SHP77 treated with DMSO at 0.1 percent for 48 hours (cell line): Measurements from ENCODE around the gene MTA2.
"Not testable (repeated sequence)": the region's sequence is repeated elsewhere in the genome, so short reads cannot be mapped to it uniquely, and the experiment has no call there.

Source experiments
- DNase-seq: peaks from one replicate; lab custom pipeline; 2025; lab: John Stamatoyannopoulos, UW

MTA2 gene

DNA sequence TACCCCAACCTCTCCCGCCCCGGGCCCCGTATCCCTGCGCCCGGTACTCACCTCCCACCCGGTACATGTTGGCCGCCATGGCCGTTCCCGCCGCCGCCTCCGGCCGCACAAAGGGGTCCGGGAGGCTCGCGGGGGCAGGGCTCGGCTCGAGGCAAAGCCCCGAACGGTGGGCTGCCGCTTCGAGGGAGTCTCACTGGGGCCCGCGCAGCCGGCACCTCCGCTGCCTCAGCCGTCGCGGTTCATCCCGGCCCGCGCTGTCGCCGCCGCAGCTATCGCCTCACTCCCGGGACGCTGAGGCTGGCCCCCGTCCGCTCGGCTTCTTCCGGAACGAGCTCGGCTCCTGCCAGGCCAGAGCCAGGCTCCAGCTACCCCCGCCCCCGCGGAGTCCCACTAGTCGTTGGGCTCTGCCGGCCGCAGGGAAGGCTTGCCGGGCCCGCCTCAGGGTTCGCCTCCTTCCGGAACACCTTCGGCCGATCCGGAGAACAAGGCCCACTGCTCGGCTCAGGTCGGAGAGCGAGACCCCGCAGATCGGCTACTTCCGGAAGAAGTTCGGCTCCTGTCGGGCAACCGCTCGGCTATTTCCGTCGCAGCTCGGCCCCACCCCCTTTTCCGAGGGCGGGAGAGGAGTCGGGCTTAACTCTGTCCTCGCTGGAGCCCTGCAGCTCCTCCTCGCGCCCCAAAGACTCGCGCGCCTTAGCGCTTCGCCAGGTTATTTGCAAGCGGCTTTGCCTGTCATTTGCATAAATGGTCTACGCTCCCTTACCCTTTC lies at the start of gene MTA2:
Gene MTA2, minus strand, starts transcription at position 494 of the 769 bp plus-strand sequence. Its CDS starts 415 bp downstream, at position 79.
- peak; percentile 91 for DNase-seq

DNA sequence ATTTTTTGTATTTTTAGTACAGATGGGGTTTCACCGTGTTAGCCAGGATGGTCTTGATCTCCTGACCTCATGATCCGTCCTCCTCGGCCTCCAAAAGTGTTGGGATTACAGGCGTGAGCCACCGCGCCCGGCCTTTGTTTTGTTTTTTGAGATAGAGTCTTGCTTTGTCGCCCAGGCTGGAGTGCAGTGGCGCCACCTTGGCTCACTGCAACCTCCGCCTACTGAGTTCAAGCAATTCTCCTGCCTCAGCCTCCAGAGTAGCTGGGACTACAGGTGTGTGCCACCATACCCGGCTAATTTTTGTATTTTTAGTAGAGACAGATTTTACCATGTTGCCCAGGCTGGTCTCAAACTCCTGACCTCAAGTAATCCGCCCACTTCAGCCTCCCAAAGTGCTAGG lies 48.6 kb upstream of the MTA2 start:
- DNase-seq: not testable (repeated sequence)

DNA sequence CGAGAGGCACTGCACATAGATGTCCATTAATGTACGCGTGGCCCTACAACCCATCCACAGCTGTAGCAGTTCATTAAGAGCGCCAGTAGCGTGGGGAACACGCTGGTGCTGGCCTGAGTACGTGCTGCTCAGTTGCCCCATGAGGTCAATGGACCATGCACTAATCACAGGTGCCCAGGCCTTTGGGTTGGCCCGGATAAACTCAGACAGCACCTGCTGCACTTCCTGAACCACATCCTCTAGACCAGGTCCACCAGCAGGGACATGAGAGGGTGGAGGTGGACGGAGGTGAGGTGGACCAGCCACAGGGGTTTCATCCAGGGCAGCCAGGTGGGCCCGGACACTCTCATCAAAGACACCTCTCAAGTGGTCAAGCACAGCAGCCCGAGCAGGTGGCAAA lies 47.8 kb upstream of the MTA2 start:
- no peak for DNase-seq

DNA sequence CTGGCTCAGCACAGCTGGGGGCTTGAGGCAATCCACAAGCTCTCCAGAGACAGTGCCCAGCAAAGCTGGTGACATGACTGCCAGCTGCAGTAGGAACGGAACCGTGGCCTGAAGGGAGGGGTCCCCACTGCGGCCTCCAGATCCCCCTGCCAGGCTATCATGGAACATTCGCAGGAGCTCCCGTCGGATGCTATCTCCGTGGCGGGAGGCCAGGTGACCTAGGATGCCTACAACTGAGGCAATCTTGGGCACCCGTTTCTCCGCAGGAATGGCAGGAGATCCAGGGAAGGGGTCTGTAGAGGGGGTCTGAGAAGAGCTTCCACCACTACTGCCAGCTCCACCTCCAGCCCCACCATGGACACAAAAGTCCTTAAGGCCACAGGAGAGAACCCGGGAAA lies 47.3 kb upstream of the MTA2 start:
- no peak for DNase-seq

DNA sequence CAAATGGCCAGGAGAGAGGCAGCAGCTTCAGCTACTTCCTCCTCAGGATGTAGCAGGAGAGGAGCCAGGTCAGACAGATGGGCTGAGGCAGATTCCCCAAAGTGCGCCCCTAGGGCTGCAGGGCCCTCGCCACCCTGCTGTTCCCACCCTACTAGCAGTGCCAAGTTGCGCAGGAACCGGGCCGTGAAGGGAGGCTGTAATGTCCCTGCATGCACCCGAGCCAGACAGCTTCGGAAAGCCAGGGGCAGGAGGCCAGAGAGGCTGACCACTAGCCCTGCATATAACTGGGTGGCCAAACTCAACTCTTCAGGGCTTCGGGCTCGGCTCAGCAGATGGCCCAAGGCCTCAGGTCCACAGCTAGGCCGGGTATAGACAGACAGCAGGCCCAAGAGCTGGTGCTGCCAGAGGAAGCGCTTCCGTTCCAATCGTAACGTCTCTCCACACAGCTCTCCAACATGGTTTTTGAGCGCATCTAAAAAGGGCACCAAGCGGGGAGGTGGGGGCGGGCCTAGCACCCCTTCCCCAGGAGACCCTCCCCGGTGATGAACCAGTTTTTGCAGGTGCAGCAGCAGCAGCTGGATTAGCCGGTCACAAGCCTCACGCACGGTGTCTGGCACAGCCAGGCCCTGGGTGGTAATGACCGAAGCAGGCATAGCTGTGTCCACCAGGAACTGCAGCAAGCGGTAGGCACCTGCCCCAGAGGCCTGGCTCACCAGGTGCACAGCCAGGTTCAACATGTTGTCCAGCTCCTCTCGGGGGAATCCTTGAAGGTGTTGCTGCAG lies 46.7 kb upstream of the MTA2 start:
- DNase-seq: no peak

DNA sequence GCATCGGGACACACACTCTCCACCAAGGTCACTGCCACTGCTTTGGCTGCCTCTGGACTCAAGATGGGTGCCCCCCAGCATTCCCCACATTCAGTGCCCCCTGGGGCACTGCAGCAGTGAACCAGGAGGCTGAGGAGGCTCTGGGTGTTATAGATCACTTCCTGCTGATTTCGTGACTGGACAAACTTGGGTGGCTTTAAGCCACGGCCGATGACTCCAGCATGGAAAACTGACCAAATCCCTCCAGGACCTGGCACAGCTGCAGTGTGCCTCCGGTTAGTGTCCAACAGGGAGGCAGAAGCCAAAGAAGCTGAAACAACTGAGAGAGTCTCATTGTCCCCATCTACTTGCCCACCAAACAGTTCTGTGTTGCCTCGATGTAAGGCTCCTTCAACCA lies 45.9 kb upstream of the MTA2 start:
- DNase-seq: no peak

DNA sequence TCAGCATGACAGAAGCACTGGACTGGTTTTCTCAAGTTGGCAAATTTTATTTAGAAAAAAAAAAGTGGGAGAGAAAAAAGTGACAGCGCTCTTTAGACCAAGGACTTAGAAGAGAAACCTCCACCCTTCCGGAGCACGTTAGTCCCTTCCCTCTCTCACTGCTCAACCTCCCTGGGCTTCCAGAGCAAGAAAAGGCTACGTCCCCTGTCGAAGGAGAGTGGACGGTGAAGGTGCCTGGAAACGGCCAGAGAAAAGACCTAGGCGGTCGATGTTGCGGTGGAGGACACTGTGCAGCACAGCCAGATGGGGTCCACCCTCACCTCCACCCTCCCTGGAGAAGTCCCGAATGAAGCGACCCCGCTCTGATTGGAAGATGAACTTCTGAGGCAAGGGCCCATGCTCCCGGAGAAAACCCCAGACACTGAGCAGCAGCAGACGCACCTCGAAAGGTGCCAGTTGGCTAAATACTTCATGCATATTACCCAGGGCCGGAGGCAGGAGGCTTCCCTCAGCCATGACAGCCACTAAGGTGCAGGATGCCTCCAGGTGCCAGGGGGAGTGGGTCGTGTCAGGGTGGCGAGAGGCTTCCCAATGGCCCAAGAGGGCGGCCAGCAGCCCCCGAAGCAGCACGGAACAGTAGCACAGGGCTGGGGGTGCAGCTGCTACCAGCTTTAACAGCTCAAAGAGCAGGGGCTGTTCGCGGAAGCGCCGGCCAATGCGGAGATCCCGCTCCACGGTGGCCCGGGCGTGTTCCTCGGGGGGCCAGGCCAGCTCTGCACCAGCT lies 45.4 kb upstream of the MTA2 start:
- no peak for DNase-seq

DNA sequence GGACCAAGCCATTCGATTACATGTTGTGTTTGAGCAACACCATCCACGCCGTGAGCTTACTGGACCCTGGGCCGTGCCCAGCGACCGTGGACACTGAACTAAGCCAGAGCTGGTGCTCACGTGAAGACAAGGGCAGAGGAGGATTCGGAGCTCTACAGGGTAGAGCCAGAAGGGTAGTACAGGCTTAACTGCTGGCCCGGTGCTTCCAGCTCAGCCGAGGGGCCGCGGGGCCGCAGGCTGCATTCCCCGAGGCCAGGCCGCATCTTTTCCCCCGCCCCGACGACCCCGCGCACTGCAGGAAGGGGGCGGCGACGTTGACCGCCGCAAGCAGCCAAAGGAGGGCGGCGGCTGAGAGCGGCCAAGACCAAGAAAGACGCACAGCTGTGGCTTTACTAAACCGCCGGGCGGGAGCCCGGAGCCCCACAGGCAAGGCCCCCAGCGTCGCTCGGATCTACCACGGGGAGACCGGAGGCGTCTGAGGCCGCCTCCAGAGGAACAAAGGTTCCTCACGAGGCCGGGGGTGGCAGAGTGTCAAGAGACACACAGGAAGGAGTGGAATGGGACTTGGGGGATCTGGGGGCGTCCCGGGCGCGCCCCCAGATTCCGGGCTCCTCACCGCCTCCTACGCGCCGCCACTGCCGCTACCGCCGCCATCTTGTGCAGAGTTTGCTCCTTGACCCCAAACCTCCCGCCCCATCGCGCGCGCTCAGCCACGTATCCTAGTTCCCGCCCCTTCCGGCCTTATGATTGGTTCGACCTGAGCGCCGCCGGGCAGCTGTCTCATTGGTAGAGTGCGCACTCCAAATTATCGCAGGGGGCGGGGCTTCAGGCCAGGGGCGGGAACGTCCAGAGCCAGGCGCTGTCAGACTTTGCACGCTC lies 44.5 kb upstream of the MTA2 start, which contains the start of gene GANAB:
Gene GANAB, minus strand, starts transcription at position 668 of the 879 bp plus-strand sequence. Its CDS starts 14 bp downstream, at position 654.
- peak; percentile 86 for DNase-seq

DNA sequence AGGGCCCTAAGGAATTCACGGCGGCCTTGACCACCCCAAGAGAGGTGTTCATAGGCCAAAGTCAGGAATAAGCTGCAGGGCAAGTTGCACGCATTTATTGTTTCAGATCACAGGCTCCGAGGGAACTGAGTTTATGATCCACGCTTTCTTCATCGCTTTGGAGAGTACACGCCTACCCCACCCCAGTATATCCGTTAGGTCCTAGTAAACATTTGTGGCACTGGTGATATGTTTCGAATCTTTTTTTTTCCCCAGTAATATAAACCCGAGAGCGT lies 43.9 kb upstream of the MTA2 start:
- DNase-seq: no peak

DNA sequence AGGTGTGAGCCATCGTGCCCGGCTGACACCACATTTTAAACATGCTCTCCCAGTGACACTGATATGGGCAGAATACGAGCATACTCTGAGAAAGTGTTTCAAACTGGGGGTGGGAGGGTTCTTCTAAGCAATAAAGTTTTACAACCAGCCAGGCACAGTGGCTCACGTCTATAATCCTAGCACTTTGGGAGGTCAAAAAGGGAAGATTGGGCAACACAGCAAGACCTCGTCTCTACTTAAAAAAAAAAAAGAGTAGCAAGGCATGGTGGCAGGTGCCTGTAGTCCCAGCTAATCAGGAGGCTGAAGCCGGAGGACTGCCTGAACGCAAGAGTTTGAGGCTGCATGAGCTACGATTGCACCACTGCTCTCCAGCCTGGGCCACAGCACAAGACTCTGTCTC lies 42.6 kb upstream of the MTA2 start:
- no peak for DNase-seq

DNA sequence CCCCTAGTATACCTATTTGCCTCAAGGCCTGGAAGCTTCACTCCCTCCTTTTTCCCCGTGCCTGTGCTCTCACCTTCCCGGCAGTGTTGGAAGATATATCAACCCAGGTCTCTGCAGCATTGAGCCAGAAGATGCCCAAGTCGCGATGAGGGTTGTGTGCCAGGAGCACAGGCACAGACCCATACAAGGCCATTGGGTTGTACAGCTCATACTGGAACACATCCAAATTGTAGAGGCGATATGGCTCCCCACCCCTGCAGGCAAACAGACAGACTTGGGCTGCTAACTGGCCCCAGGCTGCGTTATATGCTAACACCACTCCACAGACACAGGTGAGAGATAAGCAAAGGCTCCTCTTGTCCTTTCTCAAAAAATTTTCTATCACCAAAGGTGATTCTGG lies 30.8 kb upstream of the MTA2 start:
- DNase-seq: no peak

DNA sequence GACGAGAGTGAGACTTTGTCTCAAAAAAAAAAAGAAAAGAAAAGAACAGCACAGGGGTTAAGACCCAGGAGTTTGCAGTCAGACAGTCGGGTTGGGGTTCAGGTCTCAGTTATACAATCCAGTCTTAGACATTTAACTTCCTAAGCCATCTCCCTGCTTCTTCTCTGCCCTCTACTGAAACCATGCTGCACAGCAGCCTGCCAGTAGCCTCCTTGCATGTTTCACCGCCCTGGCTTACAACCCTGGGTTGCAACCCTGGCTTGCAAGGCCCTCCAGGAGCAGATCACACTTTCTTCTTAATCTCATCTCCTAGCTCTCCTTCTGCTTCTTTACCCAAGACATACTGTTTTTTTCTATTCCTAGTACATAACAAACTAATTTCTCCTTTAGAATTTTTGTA lies 26.0 kb upstream of the MTA2 start:
- DNase-seq: no peak

DNA sequence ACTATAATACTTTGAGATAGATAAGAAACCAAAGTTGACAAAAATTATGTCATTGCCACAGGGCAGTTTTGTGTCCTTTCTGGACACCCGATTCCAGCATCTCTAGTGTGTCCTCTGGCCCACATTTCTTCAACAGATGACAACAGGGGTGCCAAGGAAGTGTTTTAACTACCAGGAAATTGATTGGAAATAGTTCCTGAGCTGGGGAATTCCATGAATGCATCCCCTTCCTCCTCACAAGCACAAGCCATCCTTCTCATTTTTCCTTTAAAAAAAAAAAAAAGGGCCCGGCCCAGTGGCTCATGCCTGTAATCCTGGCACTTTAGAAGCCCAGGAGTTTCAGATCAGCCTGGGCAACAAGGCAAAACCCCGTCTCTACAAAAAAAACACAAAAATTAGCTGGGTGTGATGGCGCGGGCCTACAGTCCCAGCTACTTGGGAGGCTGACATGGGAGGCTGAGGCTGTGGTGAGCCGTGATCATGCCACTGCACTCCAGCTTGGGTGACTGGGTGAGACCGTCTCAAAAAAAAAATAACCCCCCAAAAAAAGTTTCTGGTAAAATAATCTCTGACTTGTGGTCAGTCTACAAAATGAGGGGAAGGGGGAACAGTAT lies 20.9 kb upstream of the MTA2 start:
- no peak for DNase-seq

DNA sequence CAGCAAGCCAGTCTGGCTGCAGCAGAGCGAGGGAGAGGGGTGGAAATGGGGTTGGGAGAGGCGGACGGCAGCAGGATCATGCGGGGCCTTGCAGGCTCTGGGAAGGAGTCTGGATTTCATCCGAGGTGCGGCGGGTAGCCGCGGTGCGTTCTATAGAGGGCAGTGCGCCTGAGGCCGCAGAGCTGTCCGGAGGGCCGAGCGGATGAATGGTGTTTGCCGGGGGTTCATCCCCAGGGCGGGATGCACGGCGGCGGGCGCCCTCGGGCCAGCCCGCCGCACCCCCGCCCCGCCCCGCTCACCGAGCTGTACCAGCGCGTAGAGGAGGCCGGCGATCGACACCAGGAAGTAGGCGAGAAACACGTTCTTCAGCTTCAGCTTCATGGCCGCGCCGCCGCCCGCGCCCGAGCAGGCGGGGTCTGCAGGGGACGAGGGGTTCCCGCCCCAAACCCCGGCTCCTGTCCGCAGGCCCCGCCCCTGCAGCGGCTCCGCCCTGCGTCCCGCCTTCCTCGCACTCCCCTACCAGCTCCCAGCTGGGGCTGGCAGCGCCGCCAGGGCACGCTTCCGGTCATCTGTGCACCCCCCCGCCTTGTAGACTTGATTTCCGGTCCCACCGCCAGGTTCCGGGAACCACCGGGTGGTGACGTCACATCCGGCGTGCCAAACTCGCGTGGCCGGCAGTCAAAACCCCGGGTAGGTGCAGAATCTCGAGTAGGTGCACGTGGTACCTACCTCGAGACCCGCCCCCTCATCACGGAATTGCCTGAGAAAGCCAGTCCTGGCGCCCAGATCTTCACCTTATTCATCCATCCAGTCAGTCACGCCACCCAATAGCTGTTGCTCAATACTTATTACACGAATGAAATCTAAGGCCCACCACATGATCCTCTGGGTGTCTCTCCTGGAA lies 20.2 kb upstream of the MTA2 start, which contains the start of gene B3GAT3:
Gene B3GAT3, minus strand, starts transcription at position 420 of the 904 bp plus-strand sequence. Its CDS starts 39 bp downstream, at position 381.
- DNase-seq: peak; percentile 97

DNA sequence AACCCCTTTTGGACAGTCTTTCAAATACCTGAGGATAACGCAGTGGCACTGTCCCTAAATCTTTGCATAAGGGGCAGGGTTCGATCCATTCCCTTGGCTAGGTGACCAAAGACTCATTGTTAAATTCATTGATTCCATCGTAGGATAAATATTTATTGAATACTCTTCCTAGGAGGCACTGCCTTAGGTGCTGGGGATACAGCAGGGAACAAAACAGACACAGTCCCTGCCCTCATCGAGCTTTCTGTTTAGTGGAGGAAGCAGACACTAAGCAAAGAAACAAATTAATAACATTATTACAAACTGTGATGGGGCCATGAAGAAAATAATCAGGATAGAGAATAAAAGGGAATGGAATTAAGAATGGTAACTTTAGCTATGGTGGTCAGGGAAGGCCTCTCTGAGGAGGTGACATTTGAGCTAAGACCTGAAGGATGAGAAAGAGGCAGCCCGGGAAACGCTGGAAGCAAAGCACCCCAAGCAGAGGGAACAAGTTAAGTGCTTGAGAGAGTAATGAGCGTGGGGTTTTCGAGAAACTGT lies 19.4 kb upstream of the MTA2 start:
- no peak for DNase-seq

DNA sequence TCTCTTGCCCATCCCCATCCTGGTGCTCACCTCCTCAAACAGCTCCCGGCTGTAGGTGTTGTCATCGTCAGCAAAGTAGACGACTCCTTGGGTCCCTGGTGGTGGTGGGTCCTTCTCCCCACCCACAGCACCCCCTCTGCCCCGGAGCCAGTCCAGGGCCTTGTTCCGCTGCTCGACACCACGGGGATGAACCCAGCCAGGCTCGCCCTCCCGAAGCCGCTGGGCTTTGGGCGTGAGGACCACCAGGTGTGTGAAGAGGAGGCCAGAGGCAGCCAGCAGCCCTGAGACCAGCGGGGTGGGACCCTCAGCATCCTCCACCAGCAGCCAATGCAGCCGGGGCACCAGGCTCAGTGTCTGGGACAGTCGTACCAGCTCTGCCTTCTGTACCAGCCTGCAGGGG lies 15.3 kb upstream of the MTA2 start:
- DNase-seq: not testable (repeated sequence)

DNA sequence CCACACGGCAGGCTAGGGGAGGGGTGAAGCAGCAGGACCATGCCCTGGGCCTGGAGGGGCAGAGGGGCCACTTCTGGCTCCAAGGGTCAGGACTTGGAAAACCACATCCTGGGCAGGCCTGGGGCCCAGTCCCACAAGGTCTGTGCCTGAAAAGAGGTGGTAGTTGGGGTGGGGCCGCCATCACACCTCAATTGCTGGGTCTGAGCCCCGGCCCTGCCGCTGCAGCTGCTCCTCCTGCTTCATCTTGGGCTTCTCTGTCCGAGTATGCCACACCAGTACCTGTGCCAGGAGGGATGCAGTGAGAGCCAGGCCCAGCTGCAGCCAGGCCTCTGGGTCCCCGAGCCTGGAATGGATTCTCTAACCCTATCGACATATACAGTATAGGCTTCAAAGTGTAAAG lies 13.9 kb upstream of the MTA2 start:
- DNase-seq: no peak

DNA sequence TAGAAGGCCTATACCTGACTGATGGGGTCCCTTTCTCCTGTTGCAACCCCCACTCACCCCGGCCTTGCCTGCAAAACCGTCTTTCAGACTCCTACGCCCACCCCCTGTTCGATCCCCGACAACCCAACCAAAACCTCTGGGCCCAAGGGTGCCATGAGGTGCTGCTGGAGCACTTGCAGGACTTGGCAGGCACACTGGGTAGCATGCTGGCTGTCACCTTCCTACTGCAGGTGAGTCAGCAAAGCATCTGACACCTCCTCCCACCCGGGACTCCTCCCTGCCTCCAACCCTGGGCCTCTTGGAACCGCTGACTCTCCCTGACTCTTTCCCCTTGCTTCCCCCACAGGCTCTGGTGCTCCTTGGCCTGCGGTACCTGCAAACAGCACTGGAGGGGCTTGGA lies 12.6 kb upstream of the MTA2 start:
- no peak for DNase-seq

DNA sequence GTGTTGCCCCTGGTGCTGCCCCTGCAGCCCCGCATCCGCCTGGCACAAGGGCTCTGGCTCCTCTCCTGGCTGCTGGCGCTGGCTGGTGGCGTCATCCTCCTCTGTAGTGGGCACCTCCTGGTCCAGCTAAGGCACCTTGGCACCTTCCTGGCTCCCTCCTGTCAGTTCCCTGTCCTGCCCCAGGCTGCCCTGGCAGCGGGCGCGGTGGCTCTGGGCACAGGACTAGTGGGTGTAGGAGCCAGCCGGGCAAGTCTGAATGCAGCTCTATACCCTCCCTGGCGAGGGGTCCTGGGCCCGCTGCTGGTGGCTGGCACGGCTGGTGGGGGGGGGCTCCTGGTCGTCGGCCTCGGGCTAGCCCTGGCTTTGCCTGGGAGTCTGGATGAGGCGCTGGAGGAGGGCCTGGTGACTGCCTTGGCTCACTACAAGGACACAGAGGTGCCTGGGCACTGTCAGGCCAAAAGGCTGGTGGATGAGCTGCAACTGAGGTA lies 11.7 kb upstream of the MTA2 start:
- DNase-seq: peak; percentile 38
